GM12892 (cell line): ENCODE measurements around the gene REM1.
"Not testable (repeated sequence)": the region's sequence is repeated elsewhere in the genome, so short reads cannot be mapped to it uniquely, and the experiment has no call there.

Experiments used
- DNase-seq: peaks from one replicate; pipeline ENCODE4 v3.0.0; 2011; ENCODE audit not compliant: insufficient read length
- FAIRE-seq: peaks from 2 replicates; lab custom pipeline; 2011; peaks lifted over from hg19 to GRCh38; lab: Jason Lieb, UNC
- POLR2A ChIP-seq: IDR thresholded peaks from 2 replicates; pipeline ENCODE4 v1.6.1; 2011; ENCODE audit warnings: low read depth, low read length, control low read depth
- POLR2AphosphoS5 ChIP-seq: IDR thresholded peaks from 2 replicates; pipeline ENCODE4 v1.6.1; 2011; ENCODE audit warnings: low read depth, low read length, control low read depth
- TAF1 ChIP-seq: IDR thresholded peaks from 2 replicates; pipeline ENCODE4 v1.6.1; 2011; ENCODE audit warnings: low read depth, mild to moderate bottlenecking, control low read depth, low read length, borderline replicate concordance

REM1 gene

GRCh38 chr20:31516651-31517050 lies 41.6 kb downstream of the REM1 start:
- no peak for DNase-seq
- no peak for TF ChIP-seq POLR2A
- no peak for TF ChIP-seq TAF1
- no peak for TF ChIP-seq POLR2AphosphoS5
- FAIRE-seq: no peak

- no peak for TF ChIP-seq POLR2A
- TF ChIP-seq TAF1: no peak
- no peak for TF ChIP-seq POLR2AphosphoS5
- FAIRE-seq (no peak), DNase-seq (no peak)
Measured at GRCh38 chr20:31517373-31517772, 42.3 kb downstream of the REM1 start.

GRCh38 chr20:31521267-31521666 lies 46.2 kb downstream of the REM1 start:
- not testable (repeated sequence) for FAIRE-seq, DNase-seq

- DNase-seq (no peak), FAIRE-seq (no peak)
- no peak for TF ChIP-seq TAF1
- no peak for TF ChIP-seq POLR2AphosphoS5
- TF ChIP-seq POLR2A: no peak
Measured at GRCh38 chr20:31522731-31523130, 47.6 kb downstream of the REM1 start.

GRCh38 chr20:31523361-31524283 lies 48.5 kb downstream of the REM1 start:
- no peak for FAIRE-seq
- DNase-seq: no peak
- no peak for TF ChIP-seq POLR2AphosphoS5
- TF ChIP-seq POLR2A: no peak
- TF ChIP-seq TAF1: no peak

GRCh38 chr20:31527266-31527665 lies 52.2 kb downstream of the REM1 start:
- no peak for FAIRE-seq
- TF ChIP-seq POLR2AphosphoS5 (no peak), POLR2A (no peak), TAF1 (no peak)
- no peak for DNase-seq
